Measurements from ENCODE around the gene SEPTIN2. TPM values are rescaled to one million over a fixed set of nuclear protein-coding genes. Genes with fewer than 3 reads are reported as not detected.
"Not testable (repeated sequence)": the region's sequence is repeated elsewhere in the genome, so short reads cannot be mapped to it uniquely, and the experiment has no call there.

Gene SEPTIN2
- total RNA-seq, 1 donor from 2014 or later = 552 TPM

- FAIRE-seq (no peak), DNase-seq (ENCODE audit: low read depth) (no peak)
- Histone ChIP-seq H4K20me1 (ENCODE audit: insufficient read depth, low read length) (peaks cover 93% of the 10 kb centered on the region), H3K27me3 (ENCODE audit: insufficient read depth, low read length) (no peaks in the 10 kb centered on the region), H3K4me1 (ENCODE audit: insufficient read depth, low read length) (no peaks in the 10 kb centered on the region), H3K79me2 (ENCODE audit: insufficient read depth, low read length) (peaks cover 99% of the 10 kb centered on the region), H3K27ac (ENCODE audit: low read depth, low read length) (no peak overlapping the region), H3K4me3 (ENCODE audit: insufficient read depth, low read depth, low read length) (no peak overlapping the region), H3K9me3 (ENCODE audit: insufficient read depth, low read depth, low read length) (no peaks in the 10 kb centered on the region), H3K9ac (ENCODE audit: low read length) (no peak overlapping the region), H2AFZ (ENCODE audit: low read depth, low read length) (no peak overlapping the region), H3K4me2 (ENCODE audit: low read length) (no peak overlapping the region), H3K36me3 (ENCODE audit: insufficient read depth, low read length) (no peaks in the 10 kb centered on the region)
- Mint-ChIP-seq H3K27me3 (ENCODE audit: low read depth, unreplicated experiment) (no peaks in the 10 kb centered on the region), H3K9me3 (ENCODE audit: unreplicated experiment) (no peaks in the 10 kb centered on the region), H3K36me3 (ENCODE audit: low read depth, unreplicated experiment) (peaks cover 3% of the 10 kb centered on the region), H3K27ac (ENCODE audit: unreplicated experiment) (no peak overlapping the region), H3K4me1 (ENCODE audit: low read depth, unreplicated experiment) (peaks cover 1% of the 10 kb centered on the region), H3K4me3 (ENCODE audit: unreplicated experiment) (no peak overlapping the region)
- TF ChIP-seq EZH2 (IDR thresholded peaks at IDR 0.05; ENCODE audit: insufficient read depth, low read length) (no peak), CTCF (IDR thresholded peaks at IDR 0.05; ENCODE audit: insufficient read depth, low read depth, low read length) (no peak)
These were observed 23.7 kb upstream of the SEPTIN2 start for GRCh38 chr2:241291977-241292376.

DNA sequence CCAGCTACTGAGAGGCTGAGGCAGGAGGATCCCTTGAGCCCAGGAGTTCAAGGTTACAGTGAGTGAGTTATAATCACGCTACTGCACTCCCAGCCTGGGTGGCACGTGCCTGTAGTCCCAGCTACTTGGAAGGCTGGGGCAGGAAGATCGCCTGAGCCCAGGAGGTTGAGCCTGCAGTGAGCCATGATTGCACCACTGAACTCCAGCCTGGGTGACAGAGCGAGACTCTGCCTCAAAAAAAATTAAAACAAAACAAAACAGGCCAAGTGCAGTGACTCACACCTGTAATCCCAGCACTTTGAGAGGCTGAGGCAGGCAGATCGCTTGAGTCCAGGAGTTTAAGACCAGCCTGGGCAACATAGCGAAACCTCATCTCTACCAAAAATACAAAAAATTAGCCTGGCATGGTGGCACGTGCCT is 22.3 kb upstream of the SEPTIN2 start:
- H3K27me3 Mint-ChIP-seq (ENCODE audit: low read depth, unreplicated experiment); H3K4me1 ChIP-seq (ENCODE audit: insufficient read depth, low read length); H3K9ac ChIP-seq (ENCODE audit: low read length); H3K4me2 ChIP-seq (ENCODE audit: low read length); H3K9me3 ChIP-seq (ENCODE audit: insufficient read depth, low read depth, low read length); H3K27ac ChIP-seq (ENCODE audit: low read depth, low read length); DNase-seq (ENCODE audit: low read depth); H3K4me3 Mint-ChIP-seq (ENCODE audit: unreplicated experiment); FAIRE-seq; H3K4me3 ChIP-seq (ENCODE audit: insufficient read depth, low read depth, low read length); H3K36me3 Mint-ChIP-seq (ENCODE audit: low read depth, unreplicated experiment); H3K27me3 ChIP-seq (ENCODE audit: insufficient read depth, low read length); H3K27ac Mint-ChIP-seq (ENCODE audit: unreplicated experiment); H2AFZ ChIP-seq (ENCODE audit: low read depth, low read length); H3K4me1 Mint-ChIP-seq (ENCODE audit: low read depth, unreplicated experiment); H3K36me3 ChIP-seq (ENCODE audit: insufficient read depth, low read length); H3K9me3 Mint-ChIP-seq (ENCODE audit: unreplicated experiment): not testable (repeated sequence)
- peaks cover 99% of the 10 kb centered on the region for H3K79me2 ChIP-seq (ENCODE audit: insufficient read depth, low read length)
- H4K20me1 ChIP-seq (ENCODE audit: insufficient read depth, low read length) = peaks cover 90% of the 10 kb centered on the region

DNA sequence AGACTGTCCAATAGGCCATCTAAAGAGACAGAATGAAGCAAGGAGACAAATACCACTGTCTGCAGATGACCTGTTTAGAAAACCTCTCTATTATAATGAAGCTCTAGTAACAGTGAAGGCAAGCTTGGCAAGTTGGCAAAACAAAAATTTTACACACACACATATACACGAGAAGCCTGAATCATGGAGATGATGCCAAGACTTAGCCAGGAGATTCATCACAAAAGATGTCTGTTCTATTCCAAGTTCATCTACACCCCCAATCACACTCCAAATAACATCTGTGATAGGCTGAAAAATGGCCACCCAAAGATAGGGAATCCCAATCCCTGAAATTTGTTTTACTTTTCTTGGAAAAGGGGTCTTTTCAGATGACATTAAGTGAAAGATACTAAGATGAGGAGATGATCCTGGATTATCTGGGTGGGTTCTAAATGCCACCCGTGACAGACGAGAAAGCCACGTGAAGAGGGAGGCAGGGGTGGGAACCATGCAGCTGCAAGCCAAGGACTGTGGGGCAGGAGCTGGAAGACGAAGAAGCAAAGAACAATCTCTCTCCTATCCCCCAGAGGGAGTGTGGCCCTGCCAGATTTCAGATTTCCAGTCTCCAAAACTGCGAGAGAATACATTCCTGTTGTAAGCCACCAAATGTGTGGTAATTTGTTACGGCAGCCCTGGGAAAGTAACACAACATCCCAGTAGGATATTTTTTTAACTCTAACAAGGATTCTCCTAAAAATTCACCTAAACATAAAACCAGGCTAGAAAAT is 20.2 kb upstream of the SEPTIN2 start:
- Histone ChIP-seq H3K4me3 (ENCODE audit: insufficient read depth, low read depth, low read length) (no peak overlapping the region), H3K27me3 (ENCODE audit: insufficient read depth, low read length) (no peaks in the 10 kb centered on the region), H3K36me3 (ENCODE audit: insufficient read depth, low read length) (no peaks in the 10 kb centered on the region), H3K79me2 (ENCODE audit: insufficient read depth, low read length) (peaks cover 99% of the 10 kb centered on the region), H3K9ac (ENCODE audit: low read length) (no peak overlapping the region), H2AFZ (ENCODE audit: low read depth, low read length) (no peak overlapping the region), H3K9me3 (ENCODE audit: insufficient read depth, low read depth, low read length) (no peaks in the 10 kb centered on the region), H4K20me1 (ENCODE audit: insufficient read depth, low read length) (peaks cover 88% of the 10 kb centered on the region), H3K4me1 (ENCODE audit: insufficient read depth, low read length) (no peaks in the 10 kb centered on the region), H3K4me2 (ENCODE audit: low read length) (no peak overlapping the region), H3K27ac (ENCODE audit: low read depth, low read length) (no peak overlapping the region)
- TF ChIP-seq CTCF (IDR thresholded peaks at IDR 0.05; ENCODE audit: insufficient read depth, low read depth, low read length) = no peak
- no peak for TF ChIP-seq EZH2 (IDR thresholded peaks at IDR 0.05; ENCODE audit: insufficient read depth, low read length)
- Mint-ChIP-seq H3K27me3 (ENCODE audit: low read depth, unreplicated experiment) (no peaks in the 10 kb centered on the region), H3K36me3 (ENCODE audit: low read depth, unreplicated experiment) (peaks cover 8% of the 10 kb centered on the region), H3K4me3 (ENCODE audit: unreplicated experiment) (no peak overlapping the region), H3K9me3 (ENCODE audit: unreplicated experiment) (no peaks in the 10 kb centered on the region), H3K4me1 (ENCODE audit: low read depth, unreplicated experiment) (peaks cover 5% of the 10 kb centered on the region), H3K27ac (ENCODE audit: unreplicated experiment) (no peak overlapping the region)
- DNase-seq (ENCODE audit: low read depth) = no peak
- no peak for FAIRE-seq

Data from astrocyte (in vitro differentiated cells and primary cell).